Measurements from ENCODE around the gene RASD1. TPM values are rescaled to one million over a fixed set of nuclear protein-coding genes. Genes with fewer than 3 reads are reported as not detected.

RASD1 gene
- total and polyA plus RNA-seq, 4 donors: 0.89 to 46.7 (median 14.7) TPM

DNA sequence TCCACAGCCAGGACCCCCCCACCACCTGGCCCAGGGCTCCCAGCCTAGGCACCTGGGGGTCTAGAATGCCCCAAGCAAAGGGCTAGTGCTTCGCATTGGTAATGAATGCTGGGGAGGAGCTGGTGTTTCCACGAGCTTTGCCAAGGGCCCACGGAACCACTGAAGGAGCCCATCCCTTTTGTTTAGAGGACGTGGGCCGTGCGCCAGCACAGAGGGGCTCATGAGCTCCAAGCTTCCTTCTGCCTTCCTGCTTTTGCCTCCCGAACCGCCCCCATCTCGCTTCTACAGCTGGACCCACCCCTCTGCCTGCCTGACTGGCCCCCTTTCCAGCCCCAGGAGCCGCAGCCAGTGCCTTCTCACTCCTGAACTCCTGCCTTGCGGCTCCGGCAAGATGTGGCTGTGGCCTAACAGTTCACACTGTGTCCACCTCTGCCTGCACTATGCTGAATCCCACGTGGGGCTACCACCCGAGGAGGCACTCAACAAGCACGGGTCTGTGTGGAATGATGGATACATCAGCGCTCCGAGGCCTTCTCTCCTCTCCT, 31.8 kb upstream of the RASD1 start:
- 92% methylated on average over 17 of the region's 17 CpGs for WGBS
- Histone ChIP-seq H3K9ac (ENCODE audit: low read depth in 1 of 2, low read length in 2 of 2) (peak overlapping the region in 1 of 2 donors; percentile 33), H3K36me3 (ENCODE audit: control insufficient read depth in 4 of 4, insufficient read depth in 3 of 4, low read depth in 1 of 4, low read length in 3 of 4) (no peaks in the 10 kb centered on the region), H3K27me3 (ENCODE audit: control insufficient read depth in 4 of 4, insufficient read depth in 4 of 4, low read length in 3 of 4) (no peaks in the 10 kb centered on the region), H3K4me1 (ENCODE audit: control insufficient read depth in 4 of 4, insufficient read depth in 4 of 4, low read length in 3 of 4) (peaks cover 18 to 67% (median 45%) of the 10 kb centered on the region in 4 donors), H3K4me3 (ENCODE audit: low read depth in 1 of 3, low read length in 3 of 3) (no peak overlapping the region), H3K27ac (ENCODE audit: low read depth in 1 of 2, low read length in 2 of 2) (peak overlapping the region; percentile 86 to 96), H3K9me3 (ENCODE audit: control insufficient read depth in 4 of 4, low read length in 3 of 4) (no peaks in the 10 kb centered on the region)
- DNase-seq (ENCODE audit: low spot score): no peak
- no peak for TF ChIP-seq RAD21 (IDR thresholded peaks at IDR 0.05)
- no peak for TF ChIP-seq EGR1 (IDR thresholded peaks at IDR 0.05; ENCODE audit: low read depth in 2 of 2)
- TF ChIP-seq, protein P1, sequence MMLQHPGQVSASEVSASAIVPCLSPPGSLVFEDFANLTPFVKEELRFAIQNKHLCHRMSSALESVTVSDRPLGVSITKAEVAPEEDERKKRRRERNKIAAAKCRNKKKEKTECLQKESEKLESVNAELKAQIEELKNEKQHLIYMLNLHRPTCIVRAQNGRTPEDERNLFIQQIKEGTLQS (IDR thresholded peaks at IDR 0.05): no peak
- no peak for TF ChIP-seq MAX (IDR thresholded peaks at IDR 0.05)
- TF ChIP-seq, protein P2, sequence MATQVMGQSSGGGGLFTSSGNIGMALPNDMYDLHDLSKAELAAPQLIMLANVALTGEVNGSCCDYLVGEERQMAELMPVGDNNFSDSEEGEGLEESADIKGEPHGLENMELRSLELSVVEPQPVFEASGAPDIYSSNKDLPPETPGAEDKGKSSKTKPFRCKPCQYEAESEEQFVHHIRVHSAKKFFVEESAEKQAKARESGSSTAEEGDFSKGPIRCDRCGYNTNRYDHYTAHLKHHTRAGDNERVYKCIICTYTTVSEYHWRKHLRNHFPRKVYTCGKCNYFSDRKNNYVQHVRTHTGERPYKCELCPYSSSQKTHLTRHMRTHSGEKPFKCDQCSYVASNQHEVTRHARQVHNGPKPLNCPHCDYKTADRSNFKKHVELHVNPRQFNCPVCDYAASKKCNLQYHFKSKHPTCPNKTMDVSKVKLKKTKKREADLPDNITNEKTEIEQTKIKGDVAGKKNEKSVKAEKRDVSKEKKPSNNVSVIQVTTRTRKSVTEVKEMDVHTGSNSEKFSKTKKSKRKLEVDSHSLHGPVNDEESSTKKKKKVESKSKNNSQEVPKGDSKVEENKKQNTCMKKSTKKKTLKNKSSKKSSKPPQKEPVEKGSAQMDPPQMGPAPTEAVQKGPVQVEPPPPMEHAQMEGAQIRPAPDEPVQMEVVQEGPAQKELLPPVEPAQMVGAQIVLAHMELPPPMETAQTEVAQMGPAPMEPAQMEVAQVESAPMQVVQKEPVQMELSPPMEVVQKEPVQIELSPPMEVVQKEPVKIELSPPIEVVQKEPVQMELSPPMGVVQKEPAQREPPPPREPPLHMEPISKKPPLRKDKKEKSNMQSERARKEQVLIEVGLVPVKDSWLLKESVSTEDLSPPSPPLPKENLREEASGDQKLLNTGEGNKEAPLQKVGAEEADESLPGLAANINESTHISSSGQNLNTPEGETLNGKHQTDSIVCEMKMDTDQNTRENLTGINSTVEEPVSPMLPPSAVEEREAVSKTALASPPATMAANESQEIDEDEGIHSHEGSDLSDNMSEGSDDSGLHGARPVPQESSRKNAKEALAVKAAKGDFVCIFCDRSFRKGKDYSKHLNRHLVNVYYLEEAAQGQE (IDR thresholded peaks at IDR 0.05): no peak
- no peak for TF ChIP-seq JUND (IDR thresholded peaks at IDR 0.05)
- no peak for TF ChIP-seq ZBTB33 (IDR thresholded peaks at IDR 0.05)
- no peak for TF ChIP-seq SP1 (IDR thresholded peaks at IDR 0.05)
- no peak for TF ChIP-seq HNF4A (conservative IDR thresholded peaks at IDR 0.05)
- no peak for TF ChIP-seq NR2F2 (IDR thresholded peaks at IDR 0.05)
- TF ChIP-seq GABPA (IDR thresholded peaks at IDR 0.05 in 1 of 2, conservative IDR thresholded peaks at IDR 0.05 in 1 of 2): no peak
- TF ChIP-seq, protein P3, sequence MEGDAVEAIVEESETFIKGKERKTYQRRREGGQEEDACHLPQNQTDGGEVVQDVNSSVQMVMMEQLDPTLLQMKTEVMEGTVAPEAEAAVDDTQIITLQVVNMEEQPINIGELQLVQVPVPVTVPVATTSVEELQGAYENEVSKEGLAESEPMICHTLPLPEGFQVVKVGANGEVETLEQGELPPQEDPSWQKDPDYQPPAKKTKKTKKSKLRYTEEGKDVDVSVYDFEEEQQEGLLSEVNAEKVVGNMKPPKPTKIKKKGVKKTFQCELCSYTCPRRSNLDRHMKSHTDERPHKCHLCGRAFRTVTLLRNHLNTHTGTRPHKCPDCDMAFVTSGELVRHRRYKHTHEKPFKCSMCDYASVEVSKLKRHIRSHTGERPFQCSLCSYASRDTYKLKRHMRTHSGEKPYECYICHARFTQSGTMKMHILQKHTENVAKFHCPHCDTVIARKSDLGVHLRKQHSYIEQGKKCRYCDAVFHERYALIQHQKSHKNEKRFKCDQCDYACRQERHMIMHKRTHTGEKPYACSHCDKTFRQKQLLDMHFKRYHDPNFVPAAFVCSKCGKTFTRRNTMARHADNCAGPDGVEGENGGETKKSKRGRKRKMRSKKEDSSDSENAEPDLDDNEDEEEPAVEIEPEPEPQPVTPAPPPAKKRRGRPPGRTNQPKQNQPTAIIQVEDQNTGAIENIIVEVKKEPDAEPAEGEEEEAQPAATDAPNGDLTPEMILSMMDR (IDR thresholded peaks at IDR 0.05; ENCODE audit: low read depth, low read length, missing input control): no peak
- TF ChIP-seq FOXA1 (IDR thresholded peaks at IDR 0.05): no peak

DNA sequence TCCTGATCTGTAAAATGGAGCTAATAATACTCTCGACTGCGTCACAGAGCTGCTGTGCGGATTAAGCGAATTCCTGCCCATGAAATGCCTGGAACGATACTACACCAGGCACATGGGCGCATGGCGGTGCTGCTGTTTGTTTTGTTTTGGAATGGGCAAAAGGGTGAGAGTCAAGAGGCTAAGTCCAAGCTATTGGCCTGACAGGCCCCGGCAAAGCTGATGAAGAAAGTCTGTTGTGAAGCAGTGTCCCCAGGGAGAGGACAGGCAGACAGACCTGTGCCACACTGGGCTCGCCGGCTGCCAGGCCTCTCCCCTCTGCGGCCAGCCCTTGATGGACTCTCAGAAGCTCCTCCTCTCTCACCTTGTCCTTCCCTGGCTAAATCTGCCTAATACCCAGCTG, 31.3 kb upstream of the RASD1 start:
- H3K27ac ChIP-seq (ENCODE audit: low read depth in 1 of 2, low read length in 2 of 2): peak overlapping the region; percentile 86 to 96
- H3K9me3 ChIP-seq (ENCODE audit: control insufficient read depth in 4 of 4, low read length in 3 of 4): no peaks in the 10 kb centered on the region
- WGBS: 39% methylated on average over 11 of the region's 11 CpGs
- DNase-seq (ENCODE audit: low spot score): no peak
- H3K4me3 ChIP-seq (ENCODE audit: low read depth in 1 of 3, low read length in 3 of 3): no peak overlapping the region
- H3K27me3 ChIP-seq (ENCODE audit: control insufficient read depth in 4 of 4, insufficient read depth in 4 of 4, low read length in 3 of 4): no peaks in the 10 kb centered on the region
- H3K36me3 ChIP-seq (ENCODE audit: control insufficient read depth in 4 of 4, insufficient read depth in 3 of 4, low read depth in 1 of 4, low read length in 3 of 4): no peaks in the 10 kb centered on the region
- H3K4me1 ChIP-seq (ENCODE audit: control insufficient read depth in 4 of 4, insufficient read depth in 4 of 4, low read length in 3 of 4): peaks cover 18 to 66% (median 47%) of the 10 kb centered on the region in 4 donors
- peak overlapping the region in 1 of 2 donors; percentile 33 for H3K9ac ChIP-seq (ENCODE audit: low read depth in 1 of 2, low read length in 2 of 2)
- TF ChIP-seq, protein P1 (IDR thresholded peaks at IDR 0.05): peak; percentile 65
- peak; percentile 71 for TF ChIP-seq FOXA1 (IDR thresholded peaks at IDR 0.05)
- peak; percentile 71 for TF ChIP-seq FOXA2 (IDR thresholded peaks at IDR 0.05)
- TF ChIP-seq, protein P2 (IDR thresholded peaks at IDR 0.05): peak; percentile 84
- peak; percentile 53 to 68 for TF ChIP-seq RAD21 (IDR thresholded peaks at IDR 0.05)
- peak; percentile 91 for TF ChIP-seq HNF4G (IDR thresholded peaks at IDR 0.05)
- TF ChIP-seq EGR1 (IDR thresholded peaks at IDR 0.05; ENCODE audit: low read depth in 2 of 2): peak in 1 of 2 donors; percentile 53
- TF ChIP-seq MAX (IDR thresholded peaks at IDR 0.05): peak; percentile 95
- TF ChIP-seq YY1 (IDR thresholded peaks at IDR 0.05): peak; percentile 93
- TF ChIP-seq NR2F2 (IDR thresholded peaks at IDR 0.05): peak; percentile 46
- TF ChIP-seq JUND (IDR thresholded peaks at IDR 0.05): peak; percentile 55 to 71
- TF ChIP-seq RXRA (IDR thresholded peaks at IDR 0.05): peak; percentile 97
- TF ChIP-seq SP1 (IDR thresholded peaks at IDR 0.05): peak; percentile 95

Measured in liver (tissue), 9 donors.